ENCODE measurements around the gene LSMEM2. TPM values are rescaled to one million over a fixed set of nuclear protein-coding genes. Genes with fewer than 3 reads are reported as not detected.

The LSMEM2 gene
- total and polyA plus RNA-seq, 9 of the 15 experiments (the other 6 are each of a cell fraction or from before 2014, with no cell fraction given) = not detected

DNA sequence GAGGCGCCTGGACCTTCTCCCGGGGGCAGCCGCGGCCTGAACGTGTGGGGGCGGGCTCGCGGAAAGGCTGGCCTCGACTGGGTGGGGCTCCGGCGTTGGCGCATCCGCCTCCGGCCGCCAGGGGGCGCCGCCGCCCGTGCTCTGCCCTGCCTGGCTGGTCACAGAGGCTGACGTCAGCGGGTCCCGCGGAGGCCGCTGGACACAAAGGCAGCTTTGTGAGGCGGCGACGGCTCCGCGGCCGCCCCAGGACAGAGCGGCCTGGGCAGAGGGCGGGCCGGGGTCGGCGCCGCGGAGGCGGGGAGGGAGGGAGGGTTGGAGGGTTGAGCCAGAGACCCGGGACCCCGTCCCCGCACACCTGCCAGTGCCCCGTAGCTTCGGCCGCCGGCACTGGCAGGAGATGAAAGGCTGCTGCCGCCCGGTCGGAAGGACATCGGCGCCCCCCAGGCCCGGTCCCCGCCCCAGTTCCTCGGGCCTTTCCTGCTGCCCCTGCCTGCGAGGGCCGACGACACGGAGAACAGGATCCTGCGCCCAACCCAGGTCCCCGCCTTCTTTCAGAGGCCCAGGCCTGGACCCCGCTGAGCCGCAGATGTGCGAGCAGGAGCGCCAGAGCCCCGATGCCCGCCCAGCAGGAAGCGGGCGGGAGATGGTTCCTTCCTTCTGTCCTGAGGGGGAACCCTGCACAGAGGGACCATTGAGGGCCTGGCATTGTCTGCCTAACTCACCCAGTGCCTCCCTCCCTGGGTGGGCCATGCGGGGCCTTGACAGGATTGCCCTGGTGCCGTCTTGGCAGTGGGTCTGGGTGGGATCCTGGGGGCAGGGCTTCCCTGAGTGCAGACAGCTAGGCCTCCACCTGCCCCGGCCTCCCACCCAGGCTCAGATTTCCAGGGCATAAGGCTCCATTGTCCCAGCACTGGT is 18.6 kb upstream of the LSMEM2 start (continued):
- TF ChIP-seq, protein P1, sequence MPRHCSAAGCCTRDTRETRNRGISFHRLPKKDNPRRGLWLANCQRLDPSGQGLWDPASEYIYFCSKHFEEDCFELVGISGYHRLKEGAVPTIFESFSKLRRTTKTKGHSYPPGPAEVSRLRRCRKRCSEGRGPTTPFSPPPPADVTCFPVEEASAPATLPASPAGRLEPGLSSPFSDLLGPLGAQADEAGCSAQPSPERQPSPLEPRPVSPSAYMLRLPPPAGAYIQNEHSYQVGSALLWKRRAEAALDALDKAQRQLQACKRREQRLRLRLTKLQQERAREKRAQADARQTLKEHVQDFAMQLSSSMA (CRISPR knock-in tag; IDR thresholded peaks at IDR 0.05) = no peak
- TF ChIP-seq L3MBTL2 (IDR thresholded peaks at IDR 0.05) = peak; percentile 50
- no peak for TF ChIP-seq SRSF1 (IDR thresholded peaks at IDR 0.05; ENCODE audit: low read depth, low read length)
- TF ChIP-seq, protein P2, sequence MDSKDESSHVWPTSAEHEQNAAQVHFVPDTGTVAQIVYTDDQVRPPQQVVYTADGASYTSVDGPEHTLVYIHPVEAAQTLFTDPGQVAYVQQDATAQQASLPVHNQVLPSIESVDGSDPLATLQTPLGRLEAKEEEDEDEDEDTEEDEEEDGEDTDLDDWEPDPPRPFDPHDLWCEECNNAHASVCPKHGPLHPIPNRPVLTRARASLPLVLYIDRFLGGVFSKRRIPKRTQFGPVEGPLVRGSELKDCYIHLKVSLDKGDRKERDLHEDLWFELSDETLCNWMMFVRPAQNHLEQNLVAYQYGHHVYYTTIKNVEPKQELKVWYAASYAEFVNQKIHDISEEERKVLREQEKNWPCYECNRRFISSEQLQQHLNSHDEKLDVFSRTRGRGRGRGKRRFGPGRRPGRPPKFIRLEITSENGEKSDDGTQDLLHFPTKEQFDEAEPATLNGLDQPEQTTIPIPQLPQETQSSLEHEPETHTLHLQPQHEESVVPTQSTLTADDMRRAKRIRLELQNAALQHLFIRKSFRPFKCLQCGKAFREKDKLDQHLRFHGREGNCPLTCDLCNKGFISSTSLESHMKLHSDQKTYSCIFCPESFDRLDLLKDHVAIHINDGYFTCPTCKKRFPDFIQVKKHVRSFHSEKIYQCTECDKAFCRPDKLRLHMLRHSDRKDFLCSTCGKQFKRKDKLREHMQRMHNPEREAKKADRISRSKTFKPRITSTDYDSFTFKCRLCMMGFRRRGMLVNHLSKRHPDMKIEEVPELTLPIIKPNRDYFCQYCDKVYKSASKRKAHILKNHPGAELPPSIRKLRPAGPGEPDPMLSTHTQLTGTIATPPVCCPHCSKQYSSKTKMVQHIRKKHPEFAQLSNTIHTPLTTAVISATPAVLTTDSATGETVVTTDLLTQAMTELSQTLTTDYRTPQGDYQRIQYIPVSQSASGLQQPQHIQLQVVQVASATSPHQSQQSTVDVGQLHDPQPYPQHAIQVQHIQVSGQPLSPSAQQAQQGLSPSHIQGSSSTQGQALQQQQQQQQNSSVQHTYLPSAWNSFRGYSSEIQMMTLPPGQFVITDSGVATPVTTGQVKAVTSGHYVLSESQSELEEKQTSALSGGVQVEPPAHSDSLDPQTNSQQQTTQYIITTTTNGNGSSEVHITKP (IDR thresholded peaks at IDR 0.05; ENCODE audit: partially characterized antibody) = no peak
- no peak for TF ChIP-seq KLF13 (tag; IDR thresholded peaks at IDR 0.05; ENCODE audit: borderline replicate concordance, low read depth)
- no peak for TF ChIP-seq ZNF584 (CRISPR knock-in tag; IDR thresholded peaks at IDR 0.05; ENCODE audit: low read depth)
- no peak for TF ChIP-seq MCM2 (IDR thresholded peaks at IDR 0.05; ENCODE audit: low read depth)
- TF ChIP-seq FOS (IDR thresholded peaks at IDR 0.05; ENCODE audit: extremely low read depth, insufficient read length) = no peak
- TF ChIP-seq, protein P3, sequence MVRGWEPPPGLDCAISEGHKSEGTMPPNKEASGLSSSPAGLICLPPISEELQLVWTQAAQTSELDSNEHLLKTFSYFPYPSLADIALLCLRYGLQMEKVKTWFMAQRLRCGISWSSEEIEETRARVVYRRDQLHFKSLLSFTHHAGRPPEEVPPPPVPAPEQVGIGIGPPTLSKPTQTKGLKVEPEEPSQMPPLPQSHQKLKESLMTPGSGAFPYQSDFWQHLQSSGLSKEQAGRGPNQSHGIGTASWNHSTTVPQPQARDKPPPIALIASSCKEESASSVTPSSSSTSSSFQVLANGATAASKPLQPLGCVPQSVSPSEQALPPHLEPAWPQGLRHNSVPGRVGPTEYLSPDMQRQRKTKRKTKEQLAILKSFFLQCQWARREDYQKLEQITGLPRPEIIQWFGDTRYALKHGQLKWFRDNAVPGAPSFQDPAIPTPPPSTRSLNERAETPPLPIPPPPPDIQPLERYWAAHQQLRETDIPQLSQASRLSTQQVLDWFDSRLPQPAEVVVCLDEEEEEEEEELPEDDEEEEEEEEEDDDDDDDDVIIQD (CRISPR knock-in tag; IDR thresholded peaks at IDR 0.05) = no peak
- TF ChIP-seq ZC3H4 (CRISPR knock-in tag; IDR thresholded peaks at IDR 0.05; ENCODE audit: borderline replicate concordance) = no peak
- TF ChIP-seq SPI1 (IDR thresholded peaks at IDR 0.05; ENCODE audit: borderline replicate concordance, low read depth, low read length) = no peak
- TF ChIP-seq NFRKB (IDR thresholded peaks at IDR 0.05; ENCODE audit: low read depth) = no peak
- TF ChIP-seq GATA2 (CRISPR knock-in tag; IDR thresholded peaks at IDR 0.05) = no peak
- no peak for TF ChIP-seq KHSRP (IDR thresholded peaks at IDR 0.05)
- TF ChIP-seq, protein P4, sequence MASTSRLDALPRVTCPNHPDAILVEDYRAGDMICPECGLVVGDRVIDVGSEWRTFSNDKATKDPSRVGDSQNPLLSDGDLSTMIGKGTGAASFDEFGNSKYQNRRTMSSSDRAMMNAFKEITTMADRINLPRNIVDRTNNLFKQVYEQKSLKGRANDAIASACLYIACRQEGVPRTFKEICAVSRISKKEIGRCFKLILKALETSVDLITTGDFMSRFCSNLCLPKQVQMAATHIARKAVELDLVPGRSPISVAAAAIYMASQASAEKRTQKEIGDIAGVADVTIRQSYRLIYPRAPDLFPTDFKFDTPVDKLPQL (IDR thresholded peaks at IDR 0.05; ENCODE audit: extremely low read depth, insufficient read length) = no peak
- TF ChIP-seq ZKSCAN1 (IDR thresholded peaks at IDR 0.05; ENCODE audit: low read depth, low read length) = no peak
- TF ChIP-seq POLR2G (IDR thresholded peaks at IDR 0.05; ENCODE audit: low read depth, low read length) = peak; percentile 78
- TF ChIP-seq NR2C1 (IDR thresholded peaks at IDR 0.05) = no peak
- no peak for TF ChIP-seq NR2C1 (tag; IDR thresholded peaks at IDR 0.05)
- TF ChIP-seq ZNF174 (CRISPR knock-in tag; IDR thresholded peaks at IDR 0.05) = no peak
- TF ChIP-seq ZNF134 (CRISPR knock-in tag; conservative IDR thresholded peaks at IDR 0.05) = no peak
- no peak for TF ChIP-seq TAF7 (tag; IDR thresholded peaks at IDR 0.05)
